Measurements from ENCODE around the gene MSGN1. TPM values are rescaled to one million over a fixed set of nuclear protein-coding genes. Genes with fewer than 3 reads are reported as not detected.

The MSGN1 gene
- total RNA-seq, 1 experiment from 2014 or later, result not detected

DNA sequence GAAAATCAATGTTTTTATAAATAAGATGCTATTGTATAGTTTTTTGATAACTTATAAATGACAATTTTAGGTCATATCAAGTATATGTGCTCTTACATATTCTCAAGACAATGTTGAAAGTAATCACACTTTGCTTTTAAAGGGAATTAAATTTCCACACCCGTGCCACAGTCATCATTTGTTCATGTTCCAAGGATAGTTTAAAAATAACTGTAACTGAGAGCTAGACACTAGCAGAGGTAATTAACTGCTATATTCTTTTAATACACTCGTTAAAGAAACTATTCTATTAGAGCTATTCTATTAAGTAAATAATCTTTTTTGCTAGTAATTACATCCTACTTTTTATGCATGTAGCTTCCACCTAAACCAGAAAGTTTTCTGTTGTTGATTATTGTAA is 44.3 kb upstream of the MSGN1 start:
- Histone ChIP-seq H3K79me1 (ENCODE audit: insufficient read depth, low read depth, low read length, poor library complexity, severe bottlenecking) (no peaks in the 10 kb centered on the region), H3K4me2 (ENCODE audit: insufficient read depth, insufficient read length, low read length) (no peak overlapping the region), H3K56ac (ENCODE audit: insufficient read length, low read depth, low read length) (no peak overlapping the region), H2BK120ac (ENCODE audit: low read depth, low read length, poor library complexity, severe bottlenecking) (no peak overlapping the region), H3K27me3 (ENCODE audit: insufficient read depth, low read length) (no peaks in the 10 kb centered on the region), H3T11ph (ENCODE audit: low read length) (no peak overlapping the region), H3K79me2 (ENCODE audit: insufficient read depth, low read length) (no peaks in the 10 kb centered on the region), H2BK20ac (ENCODE audit: low read depth, low read length, poor library complexity, severe bottlenecking) (no peak overlapping the region), H3K23me2 (ENCODE audit: insufficient read length, low read depth, low read length, poor library complexity, severe bottlenecking) (no peaks in the 10 kb centered on the region), H3K27ac (ENCODE audit: insufficient read length, low read depth, low read length) (no peak overlapping the region), H3K4me1 (ENCODE audit: insufficient read depth, low read length) (no peaks in the 10 kb centered on the region), H4K91ac (ENCODE audit: insufficient read length, low read depth, low read length) (no peak overlapping the region), H4K8ac (replicated peaks; ENCODE audit: insufficient read length, low read depth, low read length) (no peak overlapping the region), H3K9me3 (ENCODE audit: control insufficient read depth, low read depth, low read length) (no peaks in the 10 kb centered on the region), H3K4ac (ENCODE audit: low read depth, low read length) (no peak overlapping the region), H3K9ac (ENCODE audit: extremely low read depth, insufficient read length, low read length) (no peak overlapping the region), H3K14ac (ENCODE audit: insufficient read depth, low read length) (no peak overlapping the region), H2AK5ac (ENCODE audit: insufficient read length, low read length) (no peak overlapping the region), H3K23ac (ENCODE audit: insufficient read length, low read depth, low read length) (no peak overlapping the region), H4K5ac (ENCODE audit: insufficient read length, low read depth, low read length) (no peak overlapping the region), H2BK12ac (ENCODE audit: insufficient read length, low read depth, low read length) (no peak overlapping the region), H2BK5ac (ENCODE audit: insufficient read length, low read length) (no peak overlapping the region), H2BK15ac (ENCODE audit: low read depth, low read length) (no peak overlapping the region), H2AFZ (ENCODE audit: low read length) (no peak overlapping the region), H3K18ac (ENCODE audit: insufficient read length, low read depth, low read length) (no peak overlapping the region), H4K20me1 (ENCODE audit: control insufficient read depth, insufficient read depth, insufficient read length) (no peaks in the 10 kb centered on the region)
- peaks cover 2 to 36% (median 35%) of the 10 kb centered on the region in 3 experiments; a peak in 5 of 7 replicates for H3K36me3 Mint-ChIP-seq (ENCODE audit: insufficient read depth in 1 of 3, low read depth in 3 of 3)
- H3K27ac Mint-ChIP-seq, result no peak overlapping the region
- no peaks in the 10 kb centered on the region for H3K4me1 Mint-ChIP-seq
- no peaks in the 10 kb centered on the region for H3K9me3 Mint-ChIP-seq
- TF ChIP-seq, protein P1, sequence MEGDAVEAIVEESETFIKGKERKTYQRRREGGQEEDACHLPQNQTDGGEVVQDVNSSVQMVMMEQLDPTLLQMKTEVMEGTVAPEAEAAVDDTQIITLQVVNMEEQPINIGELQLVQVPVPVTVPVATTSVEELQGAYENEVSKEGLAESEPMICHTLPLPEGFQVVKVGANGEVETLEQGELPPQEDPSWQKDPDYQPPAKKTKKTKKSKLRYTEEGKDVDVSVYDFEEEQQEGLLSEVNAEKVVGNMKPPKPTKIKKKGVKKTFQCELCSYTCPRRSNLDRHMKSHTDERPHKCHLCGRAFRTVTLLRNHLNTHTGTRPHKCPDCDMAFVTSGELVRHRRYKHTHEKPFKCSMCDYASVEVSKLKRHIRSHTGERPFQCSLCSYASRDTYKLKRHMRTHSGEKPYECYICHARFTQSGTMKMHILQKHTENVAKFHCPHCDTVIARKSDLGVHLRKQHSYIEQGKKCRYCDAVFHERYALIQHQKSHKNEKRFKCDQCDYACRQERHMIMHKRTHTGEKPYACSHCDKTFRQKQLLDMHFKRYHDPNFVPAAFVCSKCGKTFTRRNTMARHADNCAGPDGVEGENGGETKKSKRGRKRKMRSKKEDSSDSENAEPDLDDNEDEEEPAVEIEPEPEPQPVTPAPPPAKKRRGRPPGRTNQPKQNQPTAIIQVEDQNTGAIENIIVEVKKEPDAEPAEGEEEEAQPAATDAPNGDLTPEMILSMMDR (conservative IDR thresholded peaks at IDR 0.05), result no peak
- DNase-seq, result no peak
- no peak overlapping the region for H3K4me3 Mint-ChIP-seq
- no CpG with 5 or more reads among the region's 2 CpGs for WGBS (ENCODE audit: extremely low coverage, insufficient read length, low lambda C conversion rate)
- H3K27me3 Mint-ChIP-seq (ENCODE audit: low read depth), result no peaks in the 10 kb centered on the region

Measured in H9 (cell line).